Lower leg skin (tissue), 3 donors: ENCODE measurements around the gene FAF2.

Experiments
- POLR2A ChIP-seq, 2 donors: fragments of 450-650 bp; IDR thresholded peaks; one replicate each; pipeline ENCODE4 v1.6.1; 2016 to 2017; ENCODE audit warnings: antibody characterized with exemption in 2 of 2, mild to moderate bottlenecking in 1 of 2, moderate library complexity in 1 of 2
- TF ChIP-seq, protein P1 (sequence below), 3 donors: fragments of 450-650 bp; IDR thresholded peaks; one replicate each; pipeline ENCODE4 v1.5.1; 2016; ENCODE audit warnings: antibody characterized with exemption in 3 of 3, mild to moderate bottlenecking in 3 of 3, moderate library complexity in 2 of 3

GRCh38 chr5:176540476-176540899 is 92.3 kb downstream of the FAF2 start:
- TF ChIP-seq, protein P1, sequence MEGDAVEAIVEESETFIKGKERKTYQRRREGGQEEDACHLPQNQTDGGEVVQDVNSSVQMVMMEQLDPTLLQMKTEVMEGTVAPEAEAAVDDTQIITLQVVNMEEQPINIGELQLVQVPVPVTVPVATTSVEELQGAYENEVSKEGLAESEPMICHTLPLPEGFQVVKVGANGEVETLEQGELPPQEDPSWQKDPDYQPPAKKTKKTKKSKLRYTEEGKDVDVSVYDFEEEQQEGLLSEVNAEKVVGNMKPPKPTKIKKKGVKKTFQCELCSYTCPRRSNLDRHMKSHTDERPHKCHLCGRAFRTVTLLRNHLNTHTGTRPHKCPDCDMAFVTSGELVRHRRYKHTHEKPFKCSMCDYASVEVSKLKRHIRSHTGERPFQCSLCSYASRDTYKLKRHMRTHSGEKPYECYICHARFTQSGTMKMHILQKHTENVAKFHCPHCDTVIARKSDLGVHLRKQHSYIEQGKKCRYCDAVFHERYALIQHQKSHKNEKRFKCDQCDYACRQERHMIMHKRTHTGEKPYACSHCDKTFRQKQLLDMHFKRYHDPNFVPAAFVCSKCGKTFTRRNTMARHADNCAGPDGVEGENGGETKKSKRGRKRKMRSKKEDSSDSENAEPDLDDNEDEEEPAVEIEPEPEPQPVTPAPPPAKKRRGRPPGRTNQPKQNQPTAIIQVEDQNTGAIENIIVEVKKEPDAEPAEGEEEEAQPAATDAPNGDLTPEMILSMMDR (IDR thresholded peaks at IDR 0.05): no peak
- TF ChIP-seq POLR2A (IDR thresholded peaks at IDR 0.05): no peak
